Erythroblast (primary cell): ENCODE measurements around the gene RDH5.

ENCODE experiments used
- GATA1 ChIP-seq: IDR thresholded peaks from 2 replicates; pipeline ENCODE4 v1.6.1; 2011; ENCODE audit warnings: low read depth, mild to moderate bottlenecking, control low read depth, low read length, moderate library complexity
- POLR2A ChIP-seq: IDR thresholded peaks from 2 replicates; pipeline ENCODE4 v1.6.1; 2011; ENCODE audit warnings: mild to moderate bottlenecking, low read length

- TF ChIP-seq POLR2A (no peak), GATA1 (no peak)
Observed at GRCh38 chr12:55687746-55688145, 32.4 kb upstream of the RDH5 start.
